Measurements from ENCODE around the gene MSANTD7.

- TF ChIP-seq CTCF (IDR thresholded peaks at IDR 0.05) (no peak), POLR2A (IDR thresholded peaks at IDR 0.05) (no peak)
Measured at GRCh38 chr10:14840178-14840577, 2.1 kb downstream of the MSANTD7 start.
